ENCODE measurements around the gene TFR2.

Gene TFR2

DNA sequence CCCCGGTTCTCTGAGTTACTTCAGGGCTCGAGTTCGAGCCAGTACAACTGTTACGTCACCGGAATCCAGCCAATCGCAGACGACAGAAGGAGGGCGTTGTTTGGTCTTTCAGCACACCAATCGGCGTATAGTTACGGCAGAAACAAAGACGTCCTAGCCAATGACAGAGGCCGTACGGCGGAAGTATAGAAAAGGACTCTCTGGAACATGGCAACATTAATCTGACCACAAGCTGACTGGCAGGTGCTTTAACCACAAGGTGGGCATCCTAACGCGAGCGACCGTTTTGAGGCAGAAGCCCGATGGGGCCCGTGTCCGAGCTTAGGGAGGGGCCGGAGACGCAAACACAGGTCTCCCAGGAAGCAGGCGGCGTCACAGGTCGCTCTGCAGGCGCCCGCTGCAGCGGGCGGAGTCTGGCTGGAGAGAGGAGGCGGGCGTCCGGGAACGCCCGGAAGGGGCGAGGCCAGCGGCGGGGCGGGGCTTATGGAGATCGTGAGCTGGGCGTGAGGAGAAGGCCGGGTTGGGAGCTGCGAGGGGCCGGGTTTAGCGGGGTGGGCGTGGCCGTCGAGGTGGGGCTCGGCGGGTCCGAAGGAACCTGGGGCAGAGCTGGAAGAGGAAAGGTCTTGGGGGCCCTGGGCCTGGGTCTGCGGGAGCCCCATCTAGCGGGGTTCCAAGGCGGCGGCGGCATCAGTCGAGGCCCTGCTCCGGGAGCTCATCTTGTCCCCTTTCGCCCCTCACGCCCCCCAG, 29.2 kb downstream of the TFR2 start, which contains the start of gene MOSPD3:
TSS of gene MOSPD3 (plus strand) at position 558 of the 747 bp plus-strand sequence. CDS start 252 bp downstream, outside the sequence.
- DNase-seq, result peak; percentile 99

GRCh38 chr7:100609958-100610357, 31.4 kb downstream of the TFR2 start:
- DNase-seq, result no peak

- no peak for DNase-seq
Measured at GRCh38 chr7:100607111-100607510, 34.2 kb downstream of the TFR2 start.

- no peak for DNase-seq
Measured at GRCh38 chr7:100606313-100606712, 35.0 kb downstream of the TFR2 start.

DNA sequence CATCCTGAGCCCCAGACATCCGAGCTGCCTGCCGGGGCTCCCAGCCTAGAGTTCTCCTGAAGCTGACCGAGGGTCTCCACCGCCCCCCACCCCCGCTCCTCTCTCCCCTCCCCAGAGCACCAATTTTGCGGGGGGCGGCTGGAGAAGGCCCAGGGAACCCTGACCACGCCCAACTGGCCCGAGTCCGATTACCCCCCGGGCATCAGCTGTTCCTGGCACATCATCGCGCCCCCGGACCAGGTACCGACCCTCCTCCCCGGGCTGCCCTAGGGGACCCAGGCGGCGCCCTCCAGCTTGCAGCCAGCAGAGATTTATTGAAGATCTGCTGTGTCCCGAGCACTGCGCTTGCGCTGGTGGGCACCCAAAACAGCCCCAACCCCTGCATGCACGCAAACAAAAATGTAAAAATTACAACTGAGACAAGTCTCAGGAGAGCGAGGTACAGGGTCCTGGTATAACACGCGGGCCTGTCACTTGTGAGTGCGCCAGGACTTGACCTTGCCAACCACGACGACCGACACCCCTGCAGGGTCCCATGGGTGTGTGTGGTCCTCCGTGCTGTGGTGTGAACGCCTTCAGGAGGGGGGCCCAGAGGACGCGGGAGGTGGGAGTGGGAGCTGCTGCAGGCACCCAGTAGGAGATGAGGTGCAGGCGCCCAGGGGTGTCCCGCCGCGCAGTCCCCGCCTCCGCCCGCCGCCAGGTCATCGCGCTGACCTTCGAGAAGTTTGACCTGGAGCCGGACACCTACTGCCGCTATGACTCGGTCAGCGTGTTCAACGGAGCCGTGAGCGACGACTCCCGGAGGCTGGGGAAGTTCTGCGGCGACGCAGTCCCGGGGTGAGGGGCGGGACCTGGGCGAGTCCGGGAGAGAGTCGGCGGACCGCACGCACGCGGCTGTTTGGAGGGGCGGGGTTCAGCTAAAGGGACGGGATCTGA, 36.1 kb downstream of the TFR2 start:
- DNase-seq, result peak; percentile 47

DNA sequence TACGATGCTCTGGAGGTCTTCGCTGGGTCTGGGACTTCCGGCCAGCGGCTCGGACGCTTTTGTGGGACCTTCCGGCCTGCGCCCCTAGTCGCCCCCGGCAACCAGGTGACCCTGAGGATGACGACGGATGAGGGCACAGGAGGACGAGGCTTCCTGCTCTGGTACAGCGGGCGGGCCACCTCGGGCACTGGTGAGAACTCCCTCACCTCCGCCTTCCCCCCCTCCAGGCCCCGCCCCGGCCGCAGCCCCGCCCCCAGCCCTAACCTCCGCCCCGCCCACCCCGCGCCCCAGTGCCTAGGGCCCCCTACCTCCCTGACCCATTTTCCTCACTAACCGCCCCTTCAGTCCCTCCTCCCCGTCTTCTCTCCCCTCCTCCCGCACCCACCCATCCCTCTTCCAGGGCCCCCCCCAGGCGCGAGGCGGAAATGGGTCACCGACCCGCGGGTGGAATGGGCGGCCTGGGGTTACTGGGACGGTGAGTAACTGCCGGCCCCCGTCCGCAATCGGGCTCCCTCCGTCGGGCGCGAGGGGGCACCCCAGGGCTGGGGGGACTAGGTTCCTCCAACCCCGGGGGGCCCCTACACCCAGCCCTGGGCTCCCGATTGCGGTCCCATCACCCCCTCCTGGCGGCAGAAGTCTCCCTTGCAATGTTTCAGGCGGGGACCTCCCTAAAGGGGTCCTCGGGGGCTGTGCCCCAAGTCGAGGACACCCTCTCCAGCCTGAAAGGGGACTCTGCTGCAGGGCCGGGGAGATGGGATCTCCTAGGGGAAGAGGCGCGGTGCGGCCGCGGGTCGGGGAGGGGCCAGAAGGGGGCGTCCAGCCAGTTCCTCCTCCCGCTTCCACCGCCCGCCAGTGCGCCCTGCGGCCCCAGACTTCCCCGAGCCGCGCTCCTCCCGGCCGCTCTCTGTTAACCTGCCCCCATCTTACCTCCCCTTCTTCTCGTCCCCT, 37.0 kb downstream of the TFR2 start:
- DNase-seq, result peak; percentile 67

GRCh38 chr7:100603726-100604027, 37.7 kb downstream of the TFR2 start:
- DNase-seq, result no peak

GRCh38 chr7:100602889-100603725, 38.2 kb downstream of the TFR2 start:
- DNase-seq, result no peak

DNA sequence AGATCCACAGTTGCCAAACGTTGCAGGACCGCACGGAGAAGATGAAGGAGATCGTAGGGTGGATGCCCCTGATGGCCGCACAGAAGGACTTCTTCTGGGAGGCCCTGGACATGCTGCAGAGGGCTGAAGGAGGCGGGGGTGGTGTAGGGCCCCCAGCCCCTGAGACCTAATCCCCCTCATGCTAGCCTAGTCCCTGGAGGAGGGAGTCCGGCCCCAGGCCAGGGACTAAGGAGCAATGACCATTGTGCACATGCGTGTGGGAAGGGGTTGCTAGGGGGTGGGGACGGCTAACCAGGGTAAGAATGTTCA, 40.7 kb downstream of the TFR2 start:
- no peak for DNase-seq

GRCh38 chr7:100599911-100600729, 41.2 kb downstream of the TFR2 start:
- DNase-seq, result no peak

- DNase-seq, result no peak
Measured at GRCh38 chr7:100598425-100598824, 42.9 kb downstream of the TFR2 start.

- DNase-seq, result no peak
Measured at GRCh38 chr7:100595188-100595587, 46.2 kb downstream of the TFR2 start.

- DNase-seq, result no peak
Measured at GRCh38 chr7:100591596-100591995, 49.8 kb downstream of the TFR2 start.

- no peak for DNase-seq
Measured at GRCh38 chr7:100590077-100590737, 51.1 kb downstream of the TFR2 start.

GRCh38 chr7:100589341-100589947, 51.9 kb downstream of the TFR2 start:
- no peak for DNase-seq

DNA sequence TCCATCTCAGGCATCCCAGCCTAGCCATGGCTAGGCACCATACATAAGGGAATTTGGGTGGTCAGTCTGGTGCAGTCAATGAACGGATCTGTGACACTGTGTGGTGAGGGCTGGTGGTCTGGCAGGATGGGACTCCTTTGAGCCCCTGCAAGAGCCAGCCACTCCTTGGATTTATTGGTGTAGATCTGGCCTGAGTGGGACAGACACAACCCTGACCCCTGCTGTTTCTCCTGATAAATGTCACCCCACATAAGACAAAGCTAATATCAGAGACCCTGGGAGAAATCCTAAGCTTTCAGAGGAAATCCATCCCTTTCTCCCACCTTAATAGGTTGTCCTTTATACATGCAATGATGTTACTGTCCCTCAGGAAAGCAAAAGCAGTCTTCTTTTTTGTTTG, 52.9 kb downstream of the TFR2 start:
- no peak for DNase-seq

- peak; percentile 99 for DNase-seq
Measured at GRCh38 chr7:100586266-100587025, 54.9 kb downstream of the TFR2 start, which contains the start of gene FBXO24. TSS of gene FBXO24 (plus strand) at chr7:100586328. CDS start at chr7:100586626, 298 bp downstream.

- DNase-seq, result peak; percentile 72
Measured at GRCh38 chr7:100585511-100586265, 55.7 kb downstream of the TFR2 start, which contains the start of gene LRCH4. TSS of gene LRCH4 (minus strand) at chr7:100586129. CDS start at chr7:100586100, 29 bp downstream.

Data from activated CD4-positive, CD25-positive, alpha-beta regulatory T cell treated with anti-CD3 and anti-CD28 coated beads, Interleukin-2, amount 50 U/mL, for 72 hours (primary cell).